ENCODE measurements around the gene NLRP4. TPM values are rescaled to one million over a fixed set of nuclear protein-coding genes. Genes with fewer than 3 reads are reported as not detected.
"Not testable (repeated sequence)": the region's sequence is repeated elsewhere in the genome, so short reads cannot be mapped to it uniquely, and the experiment has no call there.

The NLRP4 gene
- total and polyA plus RNA-seq, 8 donors, result not detected

- no peak for ATAC-seq
- Histone ChIP-seq H3K27ac (no peak overlapping the region), H3K36me3 (no peaks in the 10 kb centered on the region), H3K4me3 (no peak overlapping the region), H3K9me3 (peaks cover 0 to 29% of the 10 kb centered on the region in 2 donors), H3K27me3 (peaks cover 0 to 12% of the 10 kb centered on the region in 2 donors), H3K4me1 (no peaks in the 10 kb centered on the region)
- DNase-seq, result no peak
- no peak for TF ChIP-seq CTCF (IDR thresholded peaks at IDR 0.05)
- intact Hi-C loops (cut with DNase I), result no loop called here
Observed at GRCh38 chr19:55912916-55913315, 76.6 kb downstream of the NLRP4 start.

- no peak for ATAC-seq
- Histone ChIP-seq H3K36me3 (no peaks in the 10 kb centered on the region), H3K27me3 (peaks cover 0 to 12% of the 10 kb centered on the region in 2 donors), H3K9me3 (peaks cover 0 to 26% of the 10 kb centered on the region in 2 donors), H3K4me3 (no peak overlapping the region), H3K27ac (no peak overlapping the region), H3K4me1 (no peaks in the 10 kb centered on the region)
- no peak for TF ChIP-seq CTCF (IDR thresholded peaks at IDR 0.05)
- intact Hi-C loops (cut with DNase I), result no loop called here
- no peak for DNase-seq
Observed at GRCh38 chr19:55913643-55914268, 77.4 kb downstream of the NLRP4 start.

GRCh38 chr19:55923556-55923955, 87.2 kb downstream of the NLRP4 start:
- TF ChIP-seq CTCF (IDR thresholded peaks at IDR 0.05), result no peak
- intact Hi-C loops (cut with DNase I), result no loop called here
- ATAC-seq (no peak), DNase-seq (no peak)
- Histone ChIP-seq H3K27ac (no peak overlapping the region), H3K27me3 (peaks cover 0 to 10% of the 10 kb centered on the region in 2 donors), H3K9me3 (peaks cover 0 to 57% of the 10 kb centered on the region in 2 donors), H3K36me3 (no peaks in the 10 kb centered on the region), H3K4me1 (no peaks in the 10 kb centered on the region), H3K4me3 (no peak overlapping the region)

- H3K36me3 ChIP-seq, result no peaks in the 10 kb centered on the region
- no peak for TF ChIP-seq CTCF (IDR thresholded peaks at IDR 0.05)
- ATAC-seq (no peak), DNase-seq (no peak)
- H3K27ac ChIP-seq, result no peak overlapping the region
- peaks cover 0 to 10% of the 10 kb centered on the region in 2 donors for H3K27me3 ChIP-seq
- no peak overlapping the region for H3K4me3 ChIP-seq
- no peaks in the 10 kb centered on the region for H3K4me1 ChIP-seq
- peaks cover 0 to 34% of the 10 kb centered on the region in 2 donors for H3K9me3 ChIP-seq
- intact Hi-C loops (cut with DNase I), result no loop called here
Observed at GRCh38 chr19:55927991-55928390, 91.7 kb downstream of the NLRP4 start.

- intact Hi-C loops (cut with DNase I); ATAC-seq; DNase-seq; H3K36me3 ChIP-seq; H3K4me1 ChIP-seq; H3K27ac ChIP-seq; H3K4me3 ChIP-seq: not testable (repeated sequence)
- H3K27me3 ChIP-seq, result peaks cover 0 to 10% of the 10 kb centered on the region in 2 donors
- peaks cover 0 to 22% of the 10 kb centered on the region in 2 donors for H3K9me3 ChIP-seq
Observed at GRCh38 chr19:55929258-55929657, 92.9 kb downstream of the NLRP4 start.

Measured in left lung (tissue), 10 donors.